Astrocyte (in vitro differentiated cells and primary cell): Measurements from ENCODE around the gene GADL1.

Experiments used
- CTCF ChIP-seq: IDR thresholded peaks from 2 replicates; pipeline ENCODE4 v1.5.1; 2011; ENCODE audit warnings: low read depth, mild to moderate bottlenecking, inconsistent platforms, low read length, moderate library complexity; ENCODE audit not compliant: insufficient read depth
- EZH2 ChIP-seq: IDR thresholded peaks from 2 replicates; pipeline ENCODE4 v1.6.1; 2012; ENCODE audit warnings: mild to moderate bottlenecking, low read length, inconsistent platforms; ENCODE audit not compliant: insufficient read depth

GRCh38 chr3:30752970-30753369 lies 141.5 kb downstream of the GADL1 start:
- no peak for TF ChIP-seq CTCF
- no peak for TF ChIP-seq EZH2
